VCaP (cell line): ENCODE data around the gene DNAH8.

ENCODE experiments used
- H3K27ac ChIP-seq: fragments of 450-650 bp; 2 replicates; pipeline ENCODE4 v1.5.1; 2017
- TF ChIP-seq, protein P1 (sequence below): fragments of 450-650 bp; conservative IDR thresholded peaks from 2 replicates; pipeline ENCODE4 v1.5.1; 2017; ENCODE audit warnings: mild to moderate bottlenecking, moderate library complexity

Gene DNAH8

DNA sequence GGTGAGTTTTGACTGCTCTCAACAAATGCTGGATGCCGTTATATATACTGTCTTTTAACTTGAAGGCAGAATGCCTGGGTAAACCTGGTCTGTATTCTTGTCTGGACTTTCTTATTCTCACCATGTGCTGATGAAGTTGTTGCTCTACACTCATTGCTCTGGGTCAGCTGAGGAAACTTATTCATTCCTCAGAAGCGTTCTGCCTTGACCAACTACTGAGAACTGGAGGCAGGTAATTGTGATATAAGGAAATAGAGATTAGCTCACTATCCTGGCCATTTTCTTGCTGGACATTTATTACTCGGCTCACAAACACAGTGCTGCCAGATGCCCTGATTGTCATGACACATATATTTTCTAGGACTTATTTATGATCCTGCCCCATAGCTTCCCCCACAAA, 103.6 kb downstream of the DNAH8 start:
- TF ChIP-seq, protein P1, sequence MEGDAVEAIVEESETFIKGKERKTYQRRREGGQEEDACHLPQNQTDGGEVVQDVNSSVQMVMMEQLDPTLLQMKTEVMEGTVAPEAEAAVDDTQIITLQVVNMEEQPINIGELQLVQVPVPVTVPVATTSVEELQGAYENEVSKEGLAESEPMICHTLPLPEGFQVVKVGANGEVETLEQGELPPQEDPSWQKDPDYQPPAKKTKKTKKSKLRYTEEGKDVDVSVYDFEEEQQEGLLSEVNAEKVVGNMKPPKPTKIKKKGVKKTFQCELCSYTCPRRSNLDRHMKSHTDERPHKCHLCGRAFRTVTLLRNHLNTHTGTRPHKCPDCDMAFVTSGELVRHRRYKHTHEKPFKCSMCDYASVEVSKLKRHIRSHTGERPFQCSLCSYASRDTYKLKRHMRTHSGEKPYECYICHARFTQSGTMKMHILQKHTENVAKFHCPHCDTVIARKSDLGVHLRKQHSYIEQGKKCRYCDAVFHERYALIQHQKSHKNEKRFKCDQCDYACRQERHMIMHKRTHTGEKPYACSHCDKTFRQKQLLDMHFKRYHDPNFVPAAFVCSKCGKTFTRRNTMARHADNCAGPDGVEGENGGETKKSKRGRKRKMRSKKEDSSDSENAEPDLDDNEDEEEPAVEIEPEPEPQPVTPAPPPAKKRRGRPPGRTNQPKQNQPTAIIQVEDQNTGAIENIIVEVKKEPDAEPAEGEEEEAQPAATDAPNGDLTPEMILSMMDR, result no peak
- H3K27ac ChIP-seq, result no peak overlapping the region

DNA sequence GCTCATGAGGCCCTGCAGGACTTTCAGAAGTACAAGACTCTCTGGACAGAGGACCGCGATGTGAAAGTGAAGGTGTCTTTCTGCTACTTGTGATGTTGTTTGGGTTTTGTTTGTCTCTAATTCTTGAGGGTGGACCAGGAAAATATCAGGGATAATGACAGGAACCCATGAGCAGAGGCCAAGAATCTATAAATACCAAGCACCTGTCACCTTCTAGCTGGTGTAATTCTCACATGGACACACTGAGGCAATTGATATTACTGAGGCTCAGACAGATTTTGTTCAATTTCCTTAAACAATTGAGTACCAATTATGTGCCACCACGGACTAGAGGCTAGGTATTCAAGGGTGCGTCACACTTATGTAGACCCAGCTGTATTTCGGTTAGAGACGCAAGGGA, 107.9 kb downstream of the DNAH8 start:
- H3K27ac ChIP-seq, result no peak overlapping the region
- TF ChIP-seq, protein P1, result no peak

DNA sequence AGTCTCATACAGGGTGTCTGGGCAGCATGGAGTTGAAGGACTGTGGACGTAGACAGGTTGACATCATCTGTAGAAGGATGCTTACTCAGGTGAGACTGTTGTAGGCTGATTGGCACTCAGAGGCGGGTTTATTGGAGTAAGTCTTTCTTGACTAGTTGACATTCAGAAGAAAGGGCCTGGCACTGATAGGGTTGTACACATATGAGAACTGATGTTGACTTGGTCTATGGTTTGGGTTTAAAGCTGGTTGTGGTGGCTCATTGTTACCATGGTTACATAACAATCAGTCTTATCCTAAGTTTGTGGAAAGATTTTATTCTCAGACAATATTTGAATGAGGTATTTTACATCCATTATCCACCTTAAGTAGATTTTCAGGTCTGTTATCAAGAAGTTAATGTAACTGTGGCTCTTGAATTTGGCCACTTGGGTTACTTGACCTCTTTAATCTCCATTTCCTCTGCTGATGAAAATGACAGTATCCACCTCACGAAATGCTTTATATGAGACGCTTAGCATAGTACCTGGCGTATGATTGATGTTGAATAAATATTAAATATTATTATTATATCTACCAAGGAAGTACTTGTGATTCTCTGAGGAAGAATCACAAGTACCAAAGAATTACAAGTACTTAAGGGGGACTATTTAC, 109.3 kb downstream of the DNAH8 start:
- TF ChIP-seq, protein P1, result no peak
- no peak overlapping the region for H3K27ac ChIP-seq

DNA sequence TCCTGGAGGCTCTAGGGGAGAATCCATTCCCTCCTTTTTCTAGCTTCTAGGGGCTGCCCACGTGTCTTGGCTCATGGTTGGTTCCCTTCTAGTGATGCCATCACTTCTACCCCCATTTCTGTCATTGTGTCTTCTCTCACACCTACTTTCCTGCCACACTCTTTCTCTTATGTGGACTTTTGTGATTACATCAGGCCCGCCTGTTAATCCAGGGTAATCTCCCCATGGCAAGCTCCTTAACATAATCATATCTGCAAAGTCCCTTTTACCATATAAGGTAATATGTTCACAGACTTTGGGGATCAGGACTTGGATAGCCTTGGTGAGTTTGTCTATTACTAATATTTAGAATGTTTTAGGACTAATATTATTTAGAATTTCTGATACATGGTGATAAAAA, 111.9 kb downstream of the DNAH8 start:
- TF ChIP-seq, protein P1, result no peak
- H3K27ac ChIP-seq, result no peak overlapping the region

DNA sequence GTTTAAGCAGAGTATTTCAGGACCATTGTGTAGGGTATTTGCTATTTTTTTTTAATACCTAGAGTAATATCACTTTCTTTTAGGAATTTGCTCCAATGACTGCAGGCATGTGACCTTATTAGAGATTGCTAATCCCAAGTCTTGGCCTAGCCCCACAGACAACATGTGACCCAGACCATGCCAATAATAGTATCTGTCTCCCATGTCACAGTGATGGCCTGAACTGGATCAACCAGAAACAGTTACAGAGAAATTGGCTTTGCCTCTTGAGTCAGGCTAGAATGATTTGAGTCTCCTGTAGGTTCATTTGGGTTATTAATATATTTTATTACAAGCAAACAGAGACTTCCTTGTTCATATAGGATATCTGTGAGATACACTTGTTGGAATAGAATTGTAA, 116.8 kb downstream of the DNAH8 start:
- TF ChIP-seq, protein P1, result no peak
- H3K27ac ChIP-seq, result no peak overlapping the region

DNA sequence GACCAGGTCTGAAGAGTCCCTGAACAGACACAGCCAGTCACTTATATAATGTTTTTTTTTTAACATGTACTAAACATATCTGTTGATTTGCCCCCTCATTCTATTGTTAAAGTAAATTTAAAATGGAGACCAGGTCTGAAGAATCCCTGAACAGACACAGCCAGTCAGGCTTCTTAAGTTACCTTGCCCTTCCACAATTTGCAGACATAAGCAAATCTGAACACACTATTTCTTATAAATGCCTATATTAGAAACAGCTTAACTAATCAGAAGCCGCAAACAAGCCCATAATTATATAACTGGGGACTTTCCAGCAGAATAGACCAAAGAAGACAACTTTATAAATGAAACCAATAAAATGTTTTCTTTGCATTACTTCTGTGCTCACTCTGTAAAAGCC, 118.2 kb downstream of the DNAH8 start:
- TF ChIP-seq, protein P1, result no peak

DNA sequence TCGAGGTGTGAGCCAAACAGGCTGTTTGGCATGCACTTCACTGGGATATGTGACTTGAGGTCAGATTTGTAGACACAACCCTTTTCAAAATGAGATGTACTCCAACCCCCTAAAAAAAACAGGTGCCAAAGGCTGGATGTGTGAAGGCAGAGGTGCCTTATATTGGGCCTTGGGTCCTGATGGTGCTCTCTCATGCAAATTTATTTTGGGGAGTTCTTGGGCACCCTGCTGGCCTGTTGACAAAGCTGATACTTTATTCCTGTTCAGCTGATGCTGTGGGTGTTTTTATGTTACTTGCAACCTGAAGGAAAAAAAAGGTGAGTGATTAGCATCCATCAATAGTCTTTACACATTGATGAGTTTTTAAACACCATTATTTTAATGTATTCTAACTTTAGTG, 121.5 kb downstream of the DNAH8 start:
- TF ChIP-seq, protein P1, result no peak
- H3K27ac ChIP-seq, result no peak overlapping the region

More for the DNA sequence above, 118.2 kb downstream of the DNAH8 start:
- H3K27ac ChIP-seq, result no peak overlapping the region
